WTC11 (cell line): ENCODE results near the gene ITGB4. TPM values are rescaled to one million over a fixed set of nuclear protein-coding genes. Genes with fewer than 3 reads are reported as not detected.

ENCODE experiments used
- ATAC-seq: fragments of 200-7000 bp; cut with Tn5 transposase; 2 replicates; pipeline ENCODE4 v1.10.0; 2021; ENCODE audit warnings: mild to moderate bottlenecking, moderate library complexity
- CTCF ChIA-PET: fragments of 300-600 bp; sonication (Branson Sonifier 250); formaldehyde crosslinking; loops from one replicate; lab custom pipeline; 2021; ENCODE audit warnings: antibody characterized with exemption; lab: Charles Lee
- POLR2A ChIA-PET: fragments of 350-600 bp; sonication (Branson Sonifier 250); formaldehyde crosslinking; loops from one replicate; lab custom pipeline; 2021; ENCODE audit warnings: antibody characterized with exemption; lab: Charles Lee
- DNase-seq: peaks from one replicate; pipeline ENCODE4 v3.0.0; 2021; ENCODE audit warnings: low spot score
- H3K27ac Mint-ChIP-seq: 2 replicates; pipeline ENCODE4 v1.8.0; 2021; ENCODE audit warnings: mixed read lengths
- H3K27me3 Mint-ChIP-seq: 2 replicates; pipeline ENCODE4 v1.8.0; 2021; ENCODE audit warnings: low read depth, mild to moderate bottlenecking, moderate library complexity, mixed read lengths
- H3K36me3 Mint-ChIP-seq: 2 replicates; pipeline ENCODE4 v1.8.0; 2021; ENCODE audit warnings: mixed read lengths
- H3K4me1 Mint-ChIP-seq: 2 replicates; pipeline ENCODE4 v1.8.0; 2022; ENCODE audit warnings: mixed read lengths
- H3K4me3 Mint-ChIP-seq: 2 replicates; pipeline ENCODE4 v1.8.0; 2021; ENCODE audit warnings: mild to moderate bottlenecking, moderate library complexity, mixed read lengths
- H3K9me3 Mint-ChIP-seq: 2 replicates; pipeline ENCODE4 v1.8.0; 2021; ENCODE audit warnings: mixed read lengths
- ERG ChIP-seq: fragments of 250-450 bp; sonication (Bioruptor Pico); IDR thresholded peaks from 2 replicates; pipeline ENCODE4 v1.8.0; 2021; ENCODE audit warnings: mild to moderate bottlenecking
- FOXJ3 ChIP-seq: sonication (generic); formaldehyde crosslinking; IDR thresholded peaks from 2 replicates; pipeline ENCODE4 v1.9.0; 2021; ENCODE audit warnings: missing genetic modification reagents, mild to moderate bottlenecking, borderline replicate concordance
- FOXK1 ChIP-seq: sonication (generic); formaldehyde crosslinking; IDR thresholded peaks from 2 replicates; pipeline ENCODE4 v1.8.0; 2022; ENCODE audit warnings: mild to moderate bottlenecking, moderate library complexity, missing genetic modification reagents
- FOXP1 ChIP-seq: sonication (generic); formaldehyde crosslinking; IDR thresholded peaks from 2 replicates; pipeline ENCODE4 v1.8.0; 2022; ENCODE audit warnings: missing genetic modification reagents, mild to moderate bottlenecking, moderate library complexity, borderline replicate concordance
- GTF2I ChIP-seq: fragments of 250-450 bp; sonication (Bioruptor Pico); conservative IDR thresholded peaks from 2 replicates; pipeline ENCODE4 v1.4.0; 2021; ENCODE audit warnings: mild to moderate bottlenecking
- NR3C1 ChIP-seq: sonication (generic); formaldehyde crosslinking; conservative IDR thresholded peaks from 2 replicates; pipeline ENCODE4 v1.8.1; 2023; ENCODE audit warnings: low read depth, mild to moderate bottlenecking, missing genetic modification reagents
- PREB ChIP-seq: sonication (generic); formaldehyde crosslinking; IDR thresholded peaks from 2 replicates; pipeline ENCODE4 v1.8.1; 2022; ENCODE audit warnings: mild to moderate bottlenecking, missing genetic modification reagents, moderate library complexity, borderline replicate concordance
- SMAD4 ChIP-seq: sonication (generic); formaldehyde crosslinking; IDR thresholded peaks from 2 replicates; pipeline ENCODE4 v1.8.0; 2022; ENCODE audit warnings: mild to moderate bottlenecking, missing genetic modification reagents
- SP1 ChIP-seq: sonication (generic); formaldehyde crosslinking; conservative IDR thresholded peaks from 2 replicates; pipeline ENCODE4 v1.8.1; 2022; ENCODE audit warnings: missing genetic modification reagents
- ZNF396 ChIP-seq: fragments of 250-450 bp; sonication (Bioruptor Pico); IDR thresholded peaks from 2 replicates; pipeline ENCODE4 v1.8.0; 2021; ENCODE audit warnings: mild to moderate bottlenecking, moderate library complexity, borderline replicate concordance
- total RNA-seq: library from RNA; stranded (reverse); gene quantifications from 3 replicates; pipeline ENCODE4 v1.2.3, GENCODE V29; 2021
- TF ChIP-seq, protein P1 (sequence below): sonication (generic); formaldehyde crosslinking; IDR thresholded peaks from 2 replicates; pipeline ENCODE4 v1.8.0; 2022; ENCODE audit warnings: mild to moderate bottlenecking, missing genetic modification reagents
- TF ChIP-seq, protein P2 (sequence below): sonication (generic); formaldehyde crosslinking; IDR thresholded peaks from 2 replicates; pipeline ENCODE4 v1.8.1; 2022; ENCODE audit warnings: mild to moderate bottlenecking, moderate library complexity, missing genetic modification reagents
- TF ChIP-seq, protein P3 (sequence below): sonication (generic); formaldehyde crosslinking; IDR thresholded peaks from 2 replicates; pipeline ENCODE4 v1.8.0; 2022; ENCODE audit warnings: mild to moderate bottlenecking, missing genetic modification reagents
- TF ChIP-seq, protein P4 (sequence below): fragments of 250-450 bp; sonication (Bioruptor Pico); IDR thresholded peaks from 2 replicates; pipeline ENCODE4 v1.9.0; 2021; ENCODE audit warnings: mild to moderate bottlenecking, borderline replicate concordance
- TF ChIP-seq, protein P5 (sequence below): sonication (generic); formaldehyde crosslinking; IDR thresholded peaks from 2 replicates; pipeline ENCODE4 v1.8.1; 2023; ENCODE audit warnings: mild to moderate bottlenecking, missing genetic modification reagents, borderline replicate concordance

ITGB4 gene
- total RNA-seq, 1 experiment from 2014 or later = 9.5 TPM

GRCh38 chr17:75681289-75681688 is 40.0 kb upstream of the ITGB4 start:
- H3K4me1 Mint-ChIP-seq = no peaks in the 10 kb centered on the region
- peaks cover 9% of the 10 kb centered on the region; the same call in 1 of the 2 replicates for H3K36me3 Mint-ChIP-seq
- CTCF ChIA-PET = interaction anchor here (1.7 to 2.9 kb wide), 3 partner anchors 48 to 80 kb away, joined by 5 to 17 read pairs (median 8); partner anchors contain the start of gene SMIM5
- no peak overlapping the region for H3K27ac Mint-ChIP-seq
- H3K9me3 Mint-ChIP-seq = no peaks in the 10 kb centered on the region
- H3K27me3 Mint-ChIP-seq = no peaks in the 10 kb centered on the region
- no peak overlapping the region for H3K4me3 Mint-ChIP-seq
- no peak for ATAC-seq
- POLR2A ChIA-PET = no interaction called here
- TF ChIP-seq FOXJ3 (CRISPR knock-in tag) (no peak), NR3C1 (no peak), FOXP1 (CRISPR knock-in tag) (no peak), SMAD4 (CRISPR knock-in tag) (no peak), ZNF396 (no peak), GTF2I (CRISPR knock-in tag) (no peak), SP1 (CRISPR knock-in tag) (no peak), FOXK1 (CRISPR knock-in tag) (no peak), ERG (no peak), PREB (CRISPR knock-in tag) (no peak)
- TF ChIP-seq, protein P1, sequence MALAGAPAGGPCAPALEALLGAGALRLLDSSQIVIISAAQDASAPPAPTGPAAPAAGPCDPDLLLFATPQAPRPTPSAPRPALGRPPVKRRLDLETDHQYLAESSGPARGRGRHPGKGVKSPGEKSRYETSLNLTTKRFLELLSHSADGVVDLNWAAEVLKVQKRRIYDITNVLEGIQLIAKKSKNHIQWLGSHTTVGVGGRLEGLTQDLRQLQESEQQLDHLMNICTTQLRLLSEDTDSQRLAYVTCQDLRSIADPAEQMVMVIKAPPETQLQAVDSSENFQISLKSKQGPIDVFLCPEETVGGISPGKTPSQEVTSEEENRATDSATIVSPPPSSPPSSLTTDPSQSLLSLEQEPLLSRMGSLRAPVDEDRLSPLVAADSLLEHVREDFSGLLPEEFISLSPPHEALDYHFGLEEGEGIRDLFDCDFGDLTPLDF = no peak
- TF ChIP-seq, protein P2, sequence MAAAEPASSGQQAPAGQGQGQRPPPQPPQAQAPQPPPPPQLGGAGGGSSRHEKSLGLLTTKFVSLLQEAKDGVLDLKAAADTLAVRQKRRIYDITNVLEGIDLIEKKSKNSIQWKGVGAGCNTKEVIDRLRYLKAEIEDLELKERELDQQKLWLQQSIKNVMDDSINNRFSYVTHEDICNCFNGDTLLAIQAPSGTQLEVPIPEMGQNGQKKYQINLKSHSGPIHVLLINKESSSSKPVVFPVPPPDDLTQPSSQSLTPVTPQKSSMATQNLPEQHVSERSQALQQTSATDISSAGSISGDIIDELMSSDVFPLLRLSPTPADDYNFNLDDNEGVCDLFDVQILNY (CRISPR knock-in tag) = no peak
- TF ChIP-seq, protein P3, sequence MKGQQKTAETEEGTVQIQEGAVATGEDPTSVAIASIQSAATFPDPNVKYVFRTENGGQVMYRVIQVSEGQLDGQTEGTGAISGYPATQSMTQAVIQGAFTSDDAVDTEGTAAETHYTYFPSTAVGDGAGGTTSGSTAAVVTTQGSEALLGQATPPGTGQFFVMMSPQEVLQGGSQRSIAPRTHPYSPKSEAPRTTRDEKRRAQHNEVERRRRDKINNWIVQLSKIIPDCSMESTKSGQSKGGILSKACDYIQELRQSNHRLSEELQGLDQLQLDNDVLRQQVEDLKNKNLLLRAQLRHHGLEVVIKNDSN (CRISPR knock-in tag) = no peak
- TF ChIP-seq, protein P4, sequence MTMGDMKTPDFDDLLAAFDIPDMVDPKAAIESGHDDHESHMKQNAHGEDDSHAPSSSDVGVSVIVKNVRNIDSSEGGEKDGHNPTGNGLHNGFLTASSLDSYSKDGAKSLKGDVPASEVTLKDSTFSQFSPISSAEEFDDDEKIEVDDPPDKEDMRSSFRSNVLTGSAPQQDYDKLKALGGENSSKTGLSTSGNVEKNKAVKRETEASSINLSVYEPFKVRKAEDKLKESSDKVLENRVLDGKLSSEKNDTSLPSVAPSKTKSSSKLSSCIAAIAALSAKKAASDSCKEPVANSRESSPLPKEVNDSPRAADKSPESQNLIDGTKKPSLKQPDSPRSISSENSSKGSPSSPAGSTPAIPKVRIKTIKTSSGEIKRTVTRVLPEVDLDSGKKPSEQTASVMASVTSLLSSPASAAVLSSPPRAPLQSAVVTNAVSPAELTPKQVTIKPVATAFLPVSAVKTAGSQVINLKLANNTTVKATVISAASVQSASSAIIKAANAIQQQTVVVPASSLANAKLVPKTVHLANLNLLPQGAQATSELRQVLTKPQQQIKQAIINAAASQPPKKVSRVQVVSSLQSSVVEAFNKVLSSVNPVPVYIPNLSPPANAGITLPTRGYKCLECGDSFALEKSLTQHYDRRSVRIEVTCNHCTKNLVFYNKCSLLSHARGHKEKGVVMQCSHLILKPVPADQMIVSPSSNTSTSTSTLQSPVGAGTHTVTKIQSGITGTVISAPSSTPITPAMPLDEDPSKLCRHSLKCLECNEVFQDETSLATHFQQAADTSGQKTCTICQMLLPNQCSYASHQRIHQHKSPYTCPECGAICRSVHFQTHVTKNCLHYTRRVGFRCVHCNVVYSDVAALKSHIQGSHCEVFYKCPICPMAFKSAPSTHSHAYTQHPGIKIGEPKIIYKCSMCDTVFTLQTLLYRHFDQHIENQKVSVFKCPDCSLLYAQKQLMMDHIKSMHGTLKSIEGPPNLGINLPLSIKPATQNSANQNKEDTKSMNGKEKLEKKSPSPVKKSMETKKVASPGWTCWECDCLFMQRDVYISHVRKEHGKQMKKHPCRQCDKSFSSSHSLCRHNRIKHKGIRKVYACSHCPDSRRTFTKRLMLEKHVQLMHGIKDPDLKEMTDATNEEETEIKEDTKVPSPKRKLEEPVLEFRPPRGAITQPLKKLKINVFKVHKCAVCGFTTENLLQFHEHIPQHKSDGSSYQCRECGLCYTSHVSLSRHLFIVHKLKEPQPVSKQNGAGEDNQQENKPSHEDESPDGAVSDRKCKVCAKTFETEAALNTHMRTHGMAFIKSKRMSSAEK (CRISPR knock-in tag) = no peak
- TF ChIP-seq, protein P5, sequence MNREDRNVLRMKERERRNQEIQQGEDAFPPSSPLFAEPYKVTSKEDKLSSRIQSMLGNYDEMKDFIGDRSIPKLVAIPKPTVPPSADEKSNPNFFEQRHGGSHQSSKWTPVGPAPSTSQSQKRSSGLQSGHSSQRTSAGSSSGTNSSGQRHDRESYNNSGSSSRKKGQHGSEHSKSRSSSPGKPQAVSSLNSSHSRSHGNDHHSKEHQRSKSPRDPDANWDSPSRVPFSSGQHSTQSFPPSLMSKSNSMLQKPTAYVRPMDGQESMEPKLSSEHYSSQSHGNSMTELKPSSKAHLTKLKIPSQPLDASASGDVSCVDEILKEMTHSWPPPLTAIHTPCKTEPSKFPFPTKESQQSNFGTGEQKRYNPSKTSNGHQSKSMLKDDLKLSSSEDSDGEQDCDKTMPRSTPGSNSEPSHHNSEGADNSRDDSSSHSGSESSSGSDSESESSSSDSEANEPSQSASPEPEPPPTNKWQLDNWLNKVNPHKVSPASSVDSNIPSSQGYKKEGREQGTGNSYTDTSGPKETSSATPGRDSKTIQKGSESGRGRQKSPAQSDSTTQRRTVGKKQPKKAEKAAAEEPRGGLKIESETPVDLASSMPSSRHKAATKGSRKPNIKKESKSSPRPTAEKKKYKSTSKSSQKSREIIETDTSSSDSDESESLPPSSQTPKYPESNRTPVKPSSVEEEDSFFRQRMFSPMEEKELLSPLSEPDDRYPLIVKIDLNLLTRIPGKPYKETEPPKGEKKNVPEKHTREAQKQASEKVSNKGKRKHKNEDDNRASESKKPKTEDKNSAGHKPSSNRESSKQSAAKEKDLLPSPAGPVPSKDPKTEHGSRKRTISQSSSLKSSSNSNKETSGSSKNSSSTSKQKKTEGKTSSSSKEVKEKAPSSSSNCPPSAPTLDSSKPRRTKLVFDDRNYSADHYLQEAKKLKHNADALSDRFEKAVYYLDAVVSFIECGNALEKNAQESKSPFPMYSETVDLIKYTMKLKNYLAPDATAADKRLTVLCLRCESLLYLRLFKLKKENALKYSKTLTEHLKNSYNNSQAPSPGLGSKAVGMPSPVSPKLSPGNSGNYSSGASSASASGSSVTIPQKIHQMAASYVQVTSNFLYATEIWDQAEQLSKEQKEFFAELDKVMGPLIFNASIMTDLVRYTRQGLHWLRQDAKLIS = no peak
- no peak for DNase-seq
